Adrenal gland (tissue), 5 donors: ENCODE measurements around the gene RPS6KA2.

ENCODE experiments used
- CTCF ChIP-seq, 6 experiments: fragments of 450-650 bp in 4 of 6; fragments of 200-600 bp in 2 of 6; sonication (generic) in 1 of 6; IDR thresholded peaks; 1 replicate in 5 of 6; 2 replicates in 1 of 6; pipeline versions ENCODE4 v1.5.1 to v1.8.0; 2016 to 2021; ENCODE audit warnings: antibody characterized with exemption in 6 of 6, mild to moderate bottlenecking in 2 of 6, moderate library complexity in 1 of 6
- POLR2A ChIP-seq, 2 donors: fragments of 450-650 bp; IDR thresholded peaks; one replicate each; pipeline ENCODE4 v1.6.1; 2017; ENCODE audit warnings: antibody characterized with exemption in 2 of 2, mild to moderate bottlenecking in 2 of 2, moderate library complexity in 1 of 2
- donor health status: DM: no; HTN: no; CAD: no.

- TF ChIP-seq CTCF (IDR thresholded peaks at IDR 0.05) (no peak), POLR2A (IDR thresholded peaks at IDR 0.05) (no peak)
Measured at GRCh38 chr6:166640342-166641043, 13.4 kb upstream of the RPS6KA2 start.
